NCI-H2081 (cell line): ENCODE measurements around the gene CRIP1.

Experiments used
- DNase-seq, 2 experiments: peaks; one replicate each; lab custom pipeline; 2025; lab: John Stamatoyannopoulos, UW

The CRIP1 gene

DNA sequence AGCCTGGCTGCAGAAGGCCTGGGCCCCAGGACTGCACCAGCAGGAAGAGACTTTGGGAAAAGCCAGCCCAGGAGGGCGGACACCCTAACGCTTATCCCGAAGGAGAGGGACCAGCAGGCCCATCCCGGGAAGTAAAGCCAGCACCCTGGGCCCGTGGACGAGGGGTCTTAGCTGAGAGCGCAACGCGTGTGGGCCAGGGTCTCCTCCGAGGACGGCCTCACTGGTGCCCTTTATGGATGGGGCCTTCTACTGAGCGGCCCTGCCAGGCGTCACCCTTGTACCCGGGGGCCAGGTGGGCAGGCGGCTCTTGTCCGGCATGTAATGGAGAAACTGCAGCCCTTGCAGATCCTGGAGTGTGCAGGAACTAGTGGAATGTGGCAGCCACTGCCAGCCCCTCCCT, 18.4 kb downstream of the CRIP1 start:
- DNase-seq = no peak

DNA sequence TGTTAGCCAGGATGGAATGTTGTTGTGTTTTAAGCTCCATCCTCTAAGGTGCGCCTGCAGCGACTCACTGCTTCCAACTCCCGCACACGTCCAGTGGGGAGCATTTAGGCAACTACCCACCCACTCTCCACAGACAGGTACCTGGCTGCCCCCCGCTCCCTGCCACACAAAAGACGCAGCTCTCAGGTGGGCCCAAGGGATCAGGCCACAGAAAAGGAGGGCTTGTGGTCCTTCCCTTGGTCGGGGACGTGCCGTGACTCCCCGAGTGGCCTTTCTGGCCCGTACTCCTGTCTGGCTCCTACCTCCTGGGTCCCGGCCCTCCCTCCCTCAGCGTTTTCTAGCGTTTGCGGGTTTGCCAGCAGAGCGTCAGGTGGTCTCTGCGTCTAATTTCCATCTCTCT, 20.6 kb downstream of the CRIP1 start:
- DNase-seq = no peak

DNA sequence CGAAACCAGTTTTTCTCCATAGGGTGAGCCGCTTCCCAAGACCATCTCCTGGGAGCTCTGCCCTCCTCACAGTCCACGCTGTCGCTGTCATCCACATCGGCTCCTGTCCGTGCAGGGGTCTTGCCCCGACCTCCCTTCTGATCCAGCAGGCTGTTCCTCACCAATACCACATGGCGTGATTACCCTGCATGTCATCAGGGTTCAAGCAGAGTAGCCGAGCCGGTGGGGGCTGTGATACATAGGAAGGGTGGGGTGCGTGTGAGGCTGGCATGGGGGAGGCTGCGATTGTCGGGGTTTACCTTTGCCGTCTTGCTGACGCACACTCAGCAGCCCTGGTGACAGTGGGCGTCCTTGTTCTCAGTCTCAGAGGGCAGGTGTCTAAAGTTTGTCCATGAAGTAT, 21.4 kb downstream of the CRIP1 start:
- no peak for DNase-seq

DNA sequence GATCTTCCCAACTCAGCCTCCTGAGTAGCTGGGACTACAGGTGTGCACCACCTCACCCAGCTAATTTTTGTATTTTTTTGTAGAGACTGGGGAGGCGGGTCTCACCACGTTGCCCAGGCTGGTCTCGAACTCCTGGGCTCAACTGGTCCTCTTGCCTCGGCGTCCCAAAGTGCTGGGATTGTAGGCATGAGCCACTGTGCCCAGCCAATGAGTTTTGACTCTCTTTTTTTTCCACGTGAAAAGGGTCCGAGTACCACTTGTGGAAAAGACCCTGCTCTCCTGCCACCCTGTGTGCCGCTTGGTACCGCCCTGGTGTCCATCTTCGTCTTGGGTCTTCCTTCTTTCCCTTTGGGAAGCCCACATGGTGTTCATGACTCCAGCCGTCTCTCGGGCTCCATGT, 21.9 kb downstream of the CRIP1 start:
- no peak for DNase-seq

DNA sequence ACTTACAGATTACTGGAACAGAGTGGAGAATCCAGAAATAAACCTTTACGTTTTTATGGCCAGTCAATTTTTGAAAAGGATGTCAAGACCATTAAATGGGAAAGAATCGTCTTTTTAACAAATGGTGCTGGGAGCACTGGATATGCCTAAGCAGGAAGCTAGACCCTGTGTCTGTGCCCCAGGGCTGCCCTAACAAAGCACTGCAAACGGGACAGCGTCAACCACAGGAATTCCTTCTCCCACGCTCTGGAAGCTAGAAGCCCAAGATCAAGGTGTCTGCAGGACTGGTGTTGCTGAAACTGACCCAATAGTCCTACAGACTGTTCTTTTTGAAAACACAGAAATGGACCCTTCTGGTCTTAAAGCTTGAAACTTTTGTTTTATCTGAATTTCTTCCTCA, 30.4 kb downstream of the CRIP1 start:
- no peak for DNase-seq

DNA sequence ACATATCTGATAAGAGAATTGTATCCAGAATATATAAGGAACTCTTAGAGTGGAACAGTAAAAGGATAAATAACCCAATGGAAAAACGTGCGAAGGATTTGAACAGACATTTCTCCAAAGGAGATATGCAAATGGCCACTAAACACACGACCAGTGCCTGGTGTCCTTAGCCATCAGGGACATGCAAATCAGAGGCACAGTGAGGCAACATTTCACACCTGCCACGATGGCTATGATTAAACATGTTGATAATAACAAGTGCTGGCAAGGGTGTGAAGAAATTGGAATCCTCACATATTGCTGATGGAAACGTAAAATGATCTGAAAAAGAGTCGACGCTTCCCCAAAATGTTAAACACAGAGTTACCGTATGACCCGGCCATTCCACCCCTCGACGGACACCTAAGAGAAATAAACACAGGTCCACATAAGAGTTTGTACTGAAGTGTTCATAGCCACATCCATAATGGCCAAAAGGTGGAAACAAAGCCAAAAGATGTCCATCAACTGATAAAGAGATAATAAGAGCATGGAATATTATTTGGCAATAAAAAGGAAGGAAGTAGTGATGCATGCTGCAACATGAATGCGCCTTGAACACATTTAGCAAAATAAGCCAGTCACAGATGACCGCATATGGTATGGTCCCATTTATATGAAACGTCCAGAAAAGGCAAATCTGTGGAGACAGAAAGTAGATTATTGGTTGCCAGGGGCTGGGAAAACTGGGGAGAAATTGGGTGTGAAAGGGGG, 33.4 kb downstream of the CRIP1 start:
- DNase-seq = no peak

DNA sequence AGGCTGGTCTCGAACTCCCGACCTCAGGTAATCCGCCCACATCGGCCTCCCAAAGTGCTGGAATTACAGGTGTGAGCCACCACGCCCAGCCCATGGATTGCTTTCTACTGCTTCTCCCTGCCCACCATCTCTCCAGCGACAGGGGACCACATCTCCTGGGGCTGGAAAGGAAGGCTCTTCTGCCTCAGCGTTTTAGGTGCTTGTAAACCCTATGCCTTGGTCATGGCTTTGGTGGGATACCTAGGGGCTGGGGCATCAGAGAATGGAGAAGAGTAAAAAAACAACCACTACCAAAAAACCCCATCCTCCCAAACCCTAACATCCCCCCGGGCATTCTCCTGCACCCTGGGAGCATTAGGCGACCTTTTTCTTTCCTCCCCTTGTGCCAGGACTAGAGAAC, 38.6 kb downstream of the CRIP1 start:
- DNase-seq = no peak

DNA sequence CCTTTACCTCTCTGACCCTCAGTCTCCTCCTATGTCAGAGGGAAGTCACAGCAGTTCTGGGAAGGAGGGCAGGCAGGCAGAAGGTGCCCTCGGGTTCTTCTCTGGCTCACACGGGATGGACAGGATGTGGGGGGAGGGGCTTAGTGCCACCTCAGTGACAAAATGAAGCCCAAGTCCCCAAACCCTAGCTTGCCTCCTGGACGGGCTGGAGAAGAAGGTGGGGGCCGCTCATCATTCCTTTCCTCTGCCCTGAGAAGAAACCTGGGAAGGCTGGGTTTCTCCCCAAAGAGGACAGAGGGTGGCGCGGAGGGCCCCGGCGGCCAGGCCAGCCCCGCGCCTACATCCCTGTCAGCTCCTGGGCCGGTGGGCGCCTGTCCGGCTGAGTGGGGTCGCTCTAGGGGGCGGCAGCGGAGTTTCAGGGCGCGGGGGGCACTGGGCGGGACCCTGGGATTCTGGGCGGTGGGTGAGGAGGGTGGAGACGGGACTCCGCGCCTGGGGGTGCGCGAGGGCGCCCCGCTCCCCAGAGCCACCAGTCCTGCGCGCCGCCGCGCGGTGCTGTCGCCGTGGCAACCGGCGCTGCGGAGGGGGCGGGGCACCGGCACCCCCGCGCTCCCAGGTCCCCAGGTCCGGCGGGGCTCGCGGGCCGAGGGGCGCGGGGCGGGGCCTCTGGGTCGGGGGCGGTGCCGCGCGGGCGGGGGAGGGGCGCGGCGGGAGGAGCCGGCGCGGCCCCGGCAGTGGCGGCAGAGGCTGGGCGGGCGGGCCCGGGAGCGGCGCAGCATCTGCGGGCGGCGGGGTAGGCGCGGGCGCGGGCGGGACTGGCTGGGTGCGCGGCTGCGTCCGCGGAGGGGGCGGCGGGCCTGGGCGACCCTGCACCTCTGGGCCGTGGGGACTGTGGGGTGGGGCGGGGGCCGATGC, 39.4 kb downstream of the CRIP1 start, which contains the start of gene TMEM121:
TMEM121 (plus strand) TSS at position 723 of the 915 bp plus-strand sequence. CDS start 2,252 bp downstream, outside the sequence.
- DNase-seq = peak; percentile 7 to 10

DNA sequence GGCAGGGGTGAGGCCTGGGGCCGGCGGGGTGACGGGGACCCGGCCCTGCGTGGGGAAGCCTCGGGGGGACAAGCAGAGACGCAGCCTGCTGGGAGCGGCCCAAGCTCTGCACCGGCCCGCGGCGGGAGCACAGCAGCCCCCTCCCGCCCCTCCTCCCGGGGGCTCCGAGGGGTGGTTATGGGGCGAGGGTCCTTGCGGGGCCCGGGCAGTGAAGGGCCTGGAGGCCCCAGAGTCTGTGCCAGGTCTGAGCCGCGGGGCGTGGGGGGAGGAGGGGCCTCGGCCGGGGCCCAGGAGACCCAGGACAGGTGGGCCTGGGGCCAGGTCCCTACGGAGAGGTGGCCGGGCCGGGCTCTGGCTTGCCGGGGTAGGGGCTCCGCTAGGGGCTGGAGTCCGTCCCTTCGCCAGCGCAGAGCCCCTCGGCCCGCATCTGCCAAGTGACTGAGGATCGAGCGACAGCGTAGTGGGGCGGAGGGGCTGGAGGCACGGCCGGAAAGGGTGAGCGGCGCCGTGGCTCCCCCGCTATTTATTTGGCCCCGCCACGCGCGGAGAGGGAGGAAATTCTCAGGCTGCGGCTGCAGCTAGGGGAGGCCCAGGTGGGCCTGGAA, 40.2 kb downstream of the CRIP1 start:
- no peak for DNase-seq

DNA sequence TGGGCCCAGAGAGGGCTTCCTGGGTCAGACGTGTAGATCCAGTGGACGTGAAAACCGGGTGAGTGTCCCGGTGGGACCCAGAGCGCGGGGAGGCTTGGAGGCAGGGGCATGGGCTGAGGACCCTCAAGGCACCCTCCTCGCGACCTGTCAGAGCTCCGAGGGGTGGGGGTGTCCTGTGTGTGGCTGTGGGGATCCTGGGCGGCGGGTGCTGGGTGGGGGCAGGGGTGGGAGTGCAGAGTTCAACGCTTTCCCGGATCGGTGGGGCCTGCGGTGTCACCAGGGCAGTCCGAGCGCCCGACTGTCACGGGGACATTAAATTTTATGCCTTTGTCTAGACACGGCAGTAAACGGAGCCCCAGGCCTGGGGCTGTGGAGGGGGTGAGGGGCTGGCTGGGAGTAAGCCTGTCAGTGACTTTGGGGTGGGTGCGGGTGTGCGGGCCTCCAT, 40.7 kb downstream of the CRIP1 start:
- DNase-seq = no peak

DNA sequence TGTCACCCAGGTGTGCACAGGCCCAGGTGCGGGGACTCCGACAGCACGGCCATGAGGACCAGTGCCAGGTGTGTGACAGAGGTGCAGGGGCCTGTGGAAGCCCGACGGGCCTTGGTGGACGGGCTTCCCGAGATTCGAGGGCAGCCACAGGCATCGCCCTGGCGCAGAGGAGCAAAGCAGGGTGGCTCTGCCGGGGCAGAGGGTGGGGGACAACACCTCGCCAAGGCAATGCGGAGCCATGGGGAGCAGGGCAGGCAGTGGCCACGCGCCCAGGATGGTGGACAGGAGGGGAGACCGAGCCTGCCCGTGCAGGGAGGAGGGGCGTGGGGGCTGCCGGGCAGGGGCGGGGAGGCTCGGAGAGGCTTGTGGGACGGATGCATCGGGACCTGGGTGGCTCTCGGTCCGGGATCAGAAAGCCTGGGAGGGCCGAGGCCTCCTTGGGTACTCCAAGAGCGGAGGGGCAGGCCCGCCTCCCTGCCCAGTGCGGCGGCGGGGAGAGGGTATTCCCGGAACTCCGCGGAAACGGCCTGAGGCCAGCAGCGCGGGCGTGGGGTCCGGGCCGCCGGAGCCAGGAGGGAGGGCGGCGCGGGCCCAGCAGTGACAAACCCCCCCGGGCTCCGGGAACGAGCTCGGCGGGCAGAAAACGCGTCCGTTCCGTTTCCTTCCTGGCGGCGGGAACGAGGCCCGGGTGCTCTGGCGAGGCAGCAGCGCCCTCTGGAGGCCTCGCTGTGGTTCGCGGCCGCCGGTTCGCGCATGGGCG, 41.3 kb downstream of the CRIP1 start:
- peak; percentile 74 to 80 for DNase-seq

DNA sequence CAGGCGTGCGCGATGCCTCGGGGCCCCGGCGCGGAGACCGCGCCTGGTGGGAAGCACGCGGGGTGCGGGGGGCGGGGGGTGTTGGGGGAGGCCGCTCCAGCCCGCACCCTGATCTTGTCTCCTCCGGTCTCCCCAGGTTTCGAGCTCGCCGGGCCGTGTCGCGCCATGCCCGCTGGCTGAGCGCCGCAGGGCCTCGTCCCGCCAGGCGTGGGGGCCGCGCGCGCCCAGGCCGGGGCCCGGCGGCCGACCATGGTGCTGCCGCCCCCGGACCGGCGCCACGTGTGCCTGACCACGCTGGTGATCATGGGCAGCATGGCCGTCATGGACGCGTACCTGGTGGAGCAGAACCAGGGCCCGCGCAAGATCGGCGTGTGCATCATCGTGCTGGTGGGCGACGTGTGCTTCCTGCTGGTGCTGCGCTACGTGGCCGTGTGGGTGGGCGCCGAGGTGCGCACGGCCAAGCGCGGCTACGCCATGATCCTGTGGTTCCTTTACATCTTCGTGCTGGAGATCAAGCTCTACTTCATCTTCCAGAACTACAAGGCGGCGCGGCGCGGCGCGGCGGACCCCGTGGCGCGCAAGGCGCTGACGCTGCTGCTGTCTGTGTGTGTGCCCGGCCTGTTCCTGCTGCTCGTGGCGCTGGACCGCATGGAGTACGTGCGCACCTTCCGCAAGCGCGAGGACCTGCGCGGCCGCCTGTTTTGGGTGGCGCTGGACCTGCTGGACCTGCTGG, 42.1 kb downstream of the CRIP1 start:
- no peak for DNase-seq

DNA sequence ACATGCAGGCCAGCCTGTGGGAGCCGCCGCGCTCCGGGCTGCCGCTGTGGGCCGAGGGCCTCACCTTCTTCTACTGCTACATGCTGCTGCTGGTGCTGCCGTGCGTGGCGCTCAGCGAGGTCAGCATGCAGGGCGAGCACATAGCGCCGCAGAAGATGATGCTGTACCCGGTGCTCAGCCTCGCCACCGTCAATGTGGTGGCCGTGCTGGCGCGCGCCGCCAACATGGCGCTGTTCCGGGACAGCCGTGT, 42.6 kb downstream of the CRIP1 start:
- no peak for DNase-seq

DNA sequence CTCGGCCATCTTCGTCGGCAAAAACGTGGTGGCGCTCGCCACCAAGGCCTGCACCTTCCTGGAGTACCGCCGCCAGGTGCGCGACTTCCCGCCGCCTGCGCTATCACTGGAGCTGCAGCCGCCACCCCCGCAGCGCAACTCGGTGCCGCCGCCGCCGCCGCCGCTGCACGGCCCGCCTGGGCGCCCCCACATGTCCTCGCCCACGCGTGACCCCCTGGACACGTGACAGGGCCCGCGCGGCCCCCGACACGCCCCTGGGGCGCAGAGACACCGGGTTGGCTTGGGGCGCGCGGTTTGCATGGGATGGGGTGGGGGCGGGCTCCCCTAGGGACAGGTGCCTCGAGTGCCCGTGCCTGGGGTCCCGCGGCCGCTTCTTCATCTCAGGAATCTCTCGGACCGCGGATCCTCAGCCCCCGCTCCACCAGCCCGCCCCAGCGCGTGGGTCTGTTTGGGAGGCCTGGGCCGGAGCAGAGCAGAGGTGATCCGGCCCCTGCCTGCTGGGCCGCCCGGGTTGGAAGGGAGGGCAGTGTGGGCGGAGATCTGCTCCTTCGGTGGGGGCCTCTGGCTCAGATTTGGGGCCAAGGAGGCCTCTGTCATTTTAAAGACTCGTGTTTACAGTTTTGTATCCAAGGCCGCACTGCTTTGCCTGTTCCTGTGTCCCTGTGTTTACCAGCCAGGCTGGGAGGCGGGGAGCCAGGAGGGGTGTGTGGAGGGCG, 43.0 kb downstream of the CRIP1 start:
- DNase-seq = no peak

DNA sequence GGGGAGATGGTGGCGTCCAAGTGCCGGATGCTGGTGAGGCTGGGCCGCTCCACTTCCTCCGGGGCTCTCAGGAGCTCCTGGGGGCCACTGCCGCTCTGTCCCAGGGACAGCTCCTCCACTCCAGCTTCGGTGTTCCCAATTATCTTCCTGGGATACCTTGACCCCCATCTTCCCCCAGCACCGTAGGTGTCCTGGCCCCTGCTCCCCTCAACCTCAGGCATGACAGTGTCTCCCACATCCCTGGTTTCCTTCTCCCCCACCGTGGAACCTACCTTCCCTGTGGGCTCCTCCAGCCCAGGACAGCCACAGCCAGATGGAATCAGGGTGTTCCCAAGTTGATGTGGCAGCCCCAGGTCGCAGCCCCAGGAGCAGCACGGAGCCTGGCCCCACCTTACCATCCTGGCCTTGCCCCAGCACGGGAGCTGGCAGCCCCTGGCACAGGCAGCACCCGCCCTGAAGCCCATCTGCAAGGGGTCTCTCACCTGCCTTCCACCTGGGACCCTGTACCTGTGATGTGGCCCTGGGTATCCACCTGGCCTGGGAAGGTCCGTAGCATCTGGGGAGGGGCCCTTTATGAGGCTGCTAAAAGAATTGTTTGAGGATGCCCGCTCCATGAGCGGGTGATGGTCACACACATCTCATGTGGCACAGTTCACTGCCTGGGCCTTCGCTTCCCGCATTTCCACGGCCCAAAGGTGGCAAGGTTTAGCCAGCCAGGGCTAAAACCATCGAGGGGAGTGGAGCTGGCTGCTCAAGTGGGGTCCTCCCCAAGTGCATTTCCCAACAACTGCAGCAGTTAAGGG, 43.8 kb downstream of the CRIP1 start:
- peak in 1 of 2 experiments; percentile 6 for DNase-seq

DNA sequence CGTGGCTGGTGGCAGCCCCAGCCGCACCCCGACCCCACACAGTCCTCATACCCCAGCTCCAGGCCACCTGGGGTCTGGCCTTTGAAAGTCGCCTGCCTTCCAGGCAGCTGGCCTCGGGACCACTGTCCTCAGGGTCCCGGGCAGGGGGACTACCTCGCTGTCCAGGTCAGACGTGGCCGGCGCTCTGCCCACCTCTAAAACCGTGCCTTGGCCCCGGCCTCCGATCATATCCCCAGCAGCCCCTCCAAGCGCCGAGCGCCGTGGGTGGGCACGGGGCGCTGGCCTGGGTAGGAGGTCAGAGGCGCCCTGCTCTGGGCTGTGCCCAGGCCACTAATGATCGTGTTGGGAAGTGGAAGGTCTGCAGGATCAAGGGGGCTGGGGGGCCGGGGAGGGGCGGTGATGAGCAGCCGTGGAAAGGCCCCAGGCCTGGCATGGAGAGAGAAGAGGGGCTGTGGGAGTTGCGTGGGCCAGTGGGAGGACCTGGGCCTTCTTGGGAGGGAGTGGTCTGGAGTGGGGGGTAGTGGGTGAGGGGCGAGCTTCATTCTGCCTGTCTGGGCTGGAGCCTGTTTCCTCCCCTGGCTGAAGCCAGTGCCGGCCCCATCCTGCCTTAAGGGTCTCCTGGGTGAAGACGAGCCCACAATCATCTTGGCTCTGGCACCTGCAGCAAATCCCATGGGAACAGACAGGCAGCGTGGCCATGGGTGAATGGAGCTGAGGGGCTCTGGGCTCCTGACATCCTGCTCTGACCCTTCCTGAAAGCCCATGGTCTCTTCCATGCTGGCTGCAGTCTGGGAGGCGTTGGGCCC, 44.6 kb downstream of the CRIP1 start:
- DNase-seq = no peak

DNA sequence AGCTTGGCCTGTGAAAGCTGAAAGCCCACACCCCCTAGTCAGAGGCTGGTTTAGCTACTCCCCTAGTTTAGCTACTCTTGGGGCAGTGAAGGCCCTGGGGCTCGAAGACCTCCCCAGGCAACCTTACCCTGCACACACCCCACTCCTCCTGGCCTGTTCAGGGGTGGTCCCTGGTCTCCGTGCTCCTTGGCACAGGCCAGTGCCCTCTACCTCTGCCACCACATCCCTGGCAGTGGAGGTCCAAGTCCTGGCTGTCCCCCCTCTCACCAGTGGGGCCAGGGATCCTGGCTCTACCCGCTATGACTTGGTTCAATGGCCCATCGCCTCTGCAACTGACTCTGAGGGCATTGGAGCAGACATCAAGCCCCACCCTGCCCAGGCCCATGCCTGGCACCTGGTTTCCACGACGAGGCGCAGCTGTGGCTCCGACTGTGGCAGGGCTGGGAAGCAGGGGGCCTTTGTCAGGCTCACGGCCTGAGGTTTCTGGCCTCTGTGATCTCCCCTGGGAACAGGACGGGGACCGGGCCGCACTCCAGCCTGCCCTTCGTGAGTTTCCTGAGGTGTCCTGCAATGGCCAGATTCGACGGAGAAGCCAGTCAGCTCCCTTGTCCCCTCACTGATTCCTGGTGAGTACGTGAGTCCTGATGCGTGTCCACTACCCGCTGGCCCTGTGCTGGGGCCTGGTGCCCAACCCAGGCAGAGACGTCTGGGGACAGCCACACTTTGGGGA, 45.4 kb downstream of the CRIP1 start:
- no peak for DNase-seq

DNA sequence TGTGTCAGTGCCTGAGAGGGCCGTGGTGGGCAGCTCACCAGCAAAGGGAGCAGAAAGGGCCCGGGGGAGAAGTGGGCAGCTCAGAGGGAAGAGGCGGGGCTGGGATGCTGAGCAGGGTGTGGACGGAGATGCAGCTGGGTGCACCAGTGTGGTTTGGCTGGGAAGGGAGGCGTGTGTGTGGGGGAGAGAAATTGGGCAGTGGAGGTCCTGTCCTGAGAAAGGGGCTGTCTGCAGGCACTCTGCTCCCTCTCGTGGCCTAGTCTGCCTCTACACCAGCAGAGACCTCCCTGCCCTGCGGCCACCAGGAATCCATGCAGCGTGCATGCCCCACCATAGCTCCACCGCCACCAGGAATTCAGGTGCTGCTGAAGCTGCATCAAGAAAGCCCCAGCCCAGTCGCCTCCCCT, 46.1 kb downstream of the CRIP1 start:
- DNase-seq = no peak
